Hepatocyte (in vitro differentiated cells): ENCODE data around the gene PRDM16. TPM values are rescaled to one million over a fixed set of nuclear protein-coding genes. Genes with fewer than 3 reads are reported as not detected.

Source experiments
- DNase-seq: peaks from one replicate; pipeline ENCODE4 v3.0.0-alpha.2; 2016; ENCODE audit warnings: low spot score
- H2AFZ ChIP-seq: fragments of 200-600 bp; sonication (generic); 2 replicates; pipeline ENCODE4 v1.6.0; 2016; ENCODE audit warnings: antibody characterized with exemption, mild to moderate bottlenecking
- H3K27ac ChIP-seq: fragments of 200-600 bp; sonication (generic); 2 replicates; pipeline ENCODE4 v1.5.1; 2016; ENCODE audit warnings: mild to moderate bottlenecking
- H3K27me3 ChIP-seq: fragments of 200-600 bp; sonication (generic); 2 replicates; pipeline ENCODE4 v1.6.1; 2016
- H3K36me3 ChIP-seq: fragments of 200-600 bp; sonication (generic); replicated peaks from 2 replicates; pipeline ENCODE4 v1.5.1; 2016; ENCODE audit warnings: low read depth; ENCODE audit not compliant: insufficient read depth
- H3K4me1 ChIP-seq: fragments of 200-600 bp; sonication (generic); 2 replicates; pipeline ENCODE4 v1.5.1; 2016; ENCODE audit warnings: mild to moderate bottlenecking, moderate library complexity; ENCODE audit not compliant: insufficient read depth
- H3K4me2 ChIP-seq: fragments of 200-600 bp; sonication (generic); 2 replicates; pipeline ENCODE4 v1.6.0; 2016
- H3K4me3 ChIP-seq: fragments of 200-600 bp; sonication (generic); 2 replicates; pipeline ENCODE4 v1.5.1; 2016; ENCODE audit warnings: mild to moderate bottlenecking
- H3K79me2 ChIP-seq: fragments of 200-600 bp; sonication (generic); 2 replicates; pipeline ENCODE4 v1.6.0; 2017; ENCODE audit warnings: mild to moderate bottlenecking
- H3K9me2 ChIP-seq: fragments of 200-600 bp; sonication (generic); replicated peaks from 2 replicates; pipeline ENCODE4 v1.6.0; 2017; ENCODE audit warnings: mild to moderate bottlenecking; ENCODE audit not compliant: insufficient read depth
- H3K9me3 ChIP-seq: fragments of 200-600 bp; sonication (generic); 2 replicates; pipeline ENCODE4 v1.5.1; 2016; ENCODE audit warnings: low read depth, mild to moderate bottlenecking
- H4K20me1 ChIP-seq: fragments of 200-600 bp; sonication (generic); 2 replicates; pipeline ENCODE4 v1.6.0; 2016; ENCODE audit warnings: mild to moderate bottlenecking; ENCODE audit not compliant: insufficient read depth, poor library complexity, severe bottlenecking
- EZH2 ChIP-seq: fragments of 200-600 bp; sonication (generic); IDR thresholded peaks from 2 replicates; pipeline ENCODE4 v1.6.1; 2016; ENCODE audit warnings: antibody characterized with exemption, mild to moderate bottlenecking, borderline replicate concordance
- EZH2phosphoT487 ChIP-seq: fragments of 200-600 bp; sonication (generic); IDR thresholded peaks from one replicate; pipeline ENCODE4 v1.6.1; 2018; ENCODE audit warnings: antibody characterized with exemption, mild to moderate bottlenecking, low read depth, moderate library complexity; ENCODE audit not compliant: unreplicated experiment, severe bottlenecking
- WGBS: methylation state at CpG from one replicate; pipeline ENCODE4 v1.1.6; 2016; ENCODE audit warnings: low lambda C conversion rate; ENCODE audit errors: missing lambda C conversion rate; 5-methylcytosine and 5-hydroxymethylcytosine counted together
- polyA plus RNA-seq: library from polyadenylated mRNA; unstranded; fragments of >200 nt; fragmentation: Nextera tagmentation; extraction: Ambion mirVana; gene quantifications from 2 replicates; pipeline ENCODE4 v1.2.1, GENCODE V29; 2016
- total RNA-seq: library from RNA; depleted of rRNA; stranded (reverse); fragments of >200 nt; gene quantifications from 2 replicates; pipeline ENCODE4 v1.2.3, GENCODE V29; 2014
- TF ChIP-seq, protein P1 (sequence below): fragments of 200-600 bp; sonication (generic); IDR thresholded peaks from 2 replicates; pipeline ENCODE4 v1.5.1; 2016; ENCODE audit warnings: antibody characterized with exemption, mild to moderate bottlenecking; ENCODE audit not compliant: poor library complexity

The PRDM16 gene
- total and polyA plus RNA-seq, 2 experiments from 2014 or later = 8.1 to 9.9 TPM

DNA sequence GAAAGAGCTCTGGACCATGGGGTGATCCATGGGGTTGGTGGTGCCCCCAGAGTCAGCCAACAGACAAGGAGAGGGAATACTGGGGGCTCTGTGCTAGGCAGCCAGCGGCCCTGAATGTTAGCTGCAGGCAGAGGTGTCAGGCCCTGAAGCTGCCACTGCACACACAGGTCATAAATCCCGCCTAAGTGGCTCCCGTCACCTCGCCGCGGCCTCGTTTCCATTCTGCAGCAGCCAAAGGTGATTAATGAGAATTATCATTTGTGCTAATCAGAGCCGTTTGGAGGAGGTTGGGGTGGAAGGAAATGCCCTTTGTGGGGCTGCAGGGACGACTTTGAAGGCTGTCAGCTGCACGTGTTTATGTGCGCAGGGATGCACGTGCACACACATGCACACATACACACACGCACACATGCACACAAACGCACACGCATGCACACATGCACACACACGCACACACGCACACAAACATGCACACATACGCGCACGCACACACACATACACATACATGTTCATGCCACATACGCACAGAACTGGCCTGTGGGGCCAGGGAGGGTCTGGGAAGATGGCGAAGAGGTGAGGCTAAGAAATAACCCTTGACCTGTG lies 296.6 kb downstream of the PRDM16 start:
- H3K4me1 ChIP-seq = no peaks in the 10 kb centered on the region

DNA sequence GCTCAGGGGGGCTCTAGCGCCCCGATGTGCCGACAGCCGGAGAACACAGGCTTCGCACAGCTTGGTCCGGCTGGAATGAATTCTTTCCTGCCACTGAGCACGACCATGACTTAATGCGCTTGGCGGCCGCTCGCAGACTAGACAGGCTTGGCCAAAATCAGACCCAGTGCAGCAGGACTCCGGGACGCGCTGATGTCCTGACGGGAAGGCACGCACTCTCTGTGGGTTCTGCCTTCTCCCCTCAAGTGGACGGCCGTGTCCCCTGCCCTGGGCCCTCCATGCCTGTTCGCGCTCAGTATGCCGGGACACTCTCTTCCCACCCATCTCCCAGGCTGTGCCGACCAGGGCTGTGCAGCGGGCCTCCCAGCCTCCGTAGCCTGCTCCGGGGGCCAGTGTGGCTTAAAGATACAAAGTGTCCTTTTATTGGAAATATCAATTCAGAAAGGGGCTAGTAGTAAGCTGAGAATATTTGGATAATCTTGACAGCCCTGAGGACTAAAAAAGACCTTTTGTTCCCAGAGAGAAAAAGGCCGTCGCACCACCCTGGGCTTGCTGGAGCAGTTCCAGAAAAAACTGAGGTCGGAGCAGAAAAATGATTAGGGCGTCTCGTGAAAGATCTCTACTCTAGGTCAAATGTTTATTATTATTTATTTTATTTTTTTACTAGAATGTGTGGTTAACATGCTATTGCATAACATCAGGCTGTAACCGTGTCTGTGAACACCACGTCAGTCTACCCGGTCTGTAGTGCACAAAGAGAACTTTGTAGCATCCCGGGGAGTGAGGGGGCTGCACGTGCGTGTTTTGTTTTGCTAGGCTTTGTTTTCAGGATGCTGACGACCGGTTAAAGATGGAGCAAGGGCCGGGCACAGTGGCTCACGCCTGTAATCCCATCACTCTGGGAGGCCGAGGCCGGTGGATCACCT lies 297.4 kb downstream of the PRDM16 start:
- Histone ChIP-seq H3K36me3 (no peaks in the 10 kb centered on the region), H3K9me3 (no peaks in the 10 kb centered on the region), H3K27ac (no peak overlapping the region), H3K9me2 (no peaks in the 10 kb centered on the region), H4K20me1 (no peaks in the 10 kb centered on the region), H3K4me3 (no peak overlapping the region), H2AFZ (no peak overlapping the region), H3K4me1 (no peaks in the 10 kb centered on the region), H3K79me2 (no peaks in the 10 kb centered on the region), H3K27me3 (no peaks in the 10 kb centered on the region), H3K4me2 (no peak overlapping the region)
- WGBS = 80% methylated on average over 42 of the region's 42 CpGs
- TF ChIP-seq, protein P1, sequence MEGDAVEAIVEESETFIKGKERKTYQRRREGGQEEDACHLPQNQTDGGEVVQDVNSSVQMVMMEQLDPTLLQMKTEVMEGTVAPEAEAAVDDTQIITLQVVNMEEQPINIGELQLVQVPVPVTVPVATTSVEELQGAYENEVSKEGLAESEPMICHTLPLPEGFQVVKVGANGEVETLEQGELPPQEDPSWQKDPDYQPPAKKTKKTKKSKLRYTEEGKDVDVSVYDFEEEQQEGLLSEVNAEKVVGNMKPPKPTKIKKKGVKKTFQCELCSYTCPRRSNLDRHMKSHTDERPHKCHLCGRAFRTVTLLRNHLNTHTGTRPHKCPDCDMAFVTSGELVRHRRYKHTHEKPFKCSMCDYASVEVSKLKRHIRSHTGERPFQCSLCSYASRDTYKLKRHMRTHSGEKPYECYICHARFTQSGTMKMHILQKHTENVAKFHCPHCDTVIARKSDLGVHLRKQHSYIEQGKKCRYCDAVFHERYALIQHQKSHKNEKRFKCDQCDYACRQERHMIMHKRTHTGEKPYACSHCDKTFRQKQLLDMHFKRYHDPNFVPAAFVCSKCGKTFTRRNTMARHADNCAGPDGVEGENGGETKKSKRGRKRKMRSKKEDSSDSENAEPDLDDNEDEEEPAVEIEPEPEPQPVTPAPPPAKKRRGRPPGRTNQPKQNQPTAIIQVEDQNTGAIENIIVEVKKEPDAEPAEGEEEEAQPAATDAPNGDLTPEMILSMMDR = no peak
- TF ChIP-seq EZH2phosphoT487 (no peak), EZH2 (no peak)
- no peak for DNase-seq

More for the DNA sequence above, 296.6 kb downstream of the PRDM16 start:
- H3K27me3 ChIP-seq = no peaks in the 10 kb centered on the region
- H3K9me2 ChIP-seq = no peaks in the 10 kb centered on the region
- no peaks in the 10 kb centered on the region for H3K9me3 ChIP-seq
- no peak overlapping the region for H3K4me3 ChIP-seq
- TF ChIP-seq EZH2 (no peak), EZH2phosphoT487 (no peak)
- TF ChIP-seq, protein P1 = no peak
- no peaks in the 10 kb centered on the region for H4K20me1 ChIP-seq
- H3K36me3 ChIP-seq = no peaks in the 10 kb centered on the region
- no peak overlapping the region for H3K4me2 ChIP-seq
- H3K27ac ChIP-seq = no peak overlapping the region
- no peak overlapping the region for H2AFZ ChIP-seq
- no peak for DNase-seq
- no peaks in the 10 kb centered on the region for H3K79me2 ChIP-seq
- 82% methylated on average over 22 of the region's 22 CpGs for WGBS

DNA sequence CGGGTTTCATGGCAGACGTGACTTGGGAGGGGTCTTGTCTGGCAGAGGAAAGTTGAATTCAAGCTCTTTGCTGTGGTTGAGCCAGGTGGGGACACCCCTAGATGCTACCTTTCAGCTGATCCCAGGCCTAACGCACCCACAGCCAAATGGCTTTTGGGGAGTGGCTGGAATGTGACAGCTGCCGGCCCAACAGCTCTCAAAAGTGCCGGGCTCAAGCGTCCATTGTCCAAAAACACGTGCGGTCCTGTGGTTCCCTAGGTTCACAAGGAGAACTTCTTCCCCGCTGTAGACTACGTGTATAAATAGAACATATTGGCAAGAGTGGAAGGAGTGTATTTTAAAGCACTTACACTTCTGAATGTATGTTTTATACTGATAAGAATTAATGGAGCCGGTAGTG lies 298.4 kb downstream of the PRDM16 start:
- Histone ChIP-seq H3K4me1 (no peaks in the 10 kb centered on the region), H3K79me2 (no peaks in the 10 kb centered on the region)
- 88% methylated on average over 11 of the region's 11 CpGs for WGBS

More for the DNA sequence above, 298.4 kb downstream of the PRDM16 start:
- no peaks in the 10 kb centered on the region for H3K27me3 ChIP-seq
- no peak overlapping the region for H3K4me3 ChIP-seq
- H3K27ac ChIP-seq = no peak overlapping the region
- H3K9me2 ChIP-seq = no peaks in the 10 kb centered on the region
- H3K9me3 ChIP-seq = no peaks in the 10 kb centered on the region
- DNase-seq = no peak
- H4K20me1 ChIP-seq = no peaks in the 10 kb centered on the region
- H3K4me2 ChIP-seq = no peak overlapping the region
- H3K36me3 ChIP-seq = no peaks in the 10 kb centered on the region
- no peak overlapping the region for H2AFZ ChIP-seq
- TF ChIP-seq EZH2 = no peak
- no peak for TF ChIP-seq EZH2phosphoT487
- TF ChIP-seq, protein P1 = no peak
